Measurements from ENCODE around the gene ZKSCAN5.
A peak's percentile ranks its signal among the peaks of the same experiment; 100 is the strongest.
"Not testable (repeated sequence)": the region's sequence is repeated elsewhere in the genome, so short reads cannot be mapped to it uniquely, and the experiment has no call there.

Gene ZKSCAN5

DNA sequence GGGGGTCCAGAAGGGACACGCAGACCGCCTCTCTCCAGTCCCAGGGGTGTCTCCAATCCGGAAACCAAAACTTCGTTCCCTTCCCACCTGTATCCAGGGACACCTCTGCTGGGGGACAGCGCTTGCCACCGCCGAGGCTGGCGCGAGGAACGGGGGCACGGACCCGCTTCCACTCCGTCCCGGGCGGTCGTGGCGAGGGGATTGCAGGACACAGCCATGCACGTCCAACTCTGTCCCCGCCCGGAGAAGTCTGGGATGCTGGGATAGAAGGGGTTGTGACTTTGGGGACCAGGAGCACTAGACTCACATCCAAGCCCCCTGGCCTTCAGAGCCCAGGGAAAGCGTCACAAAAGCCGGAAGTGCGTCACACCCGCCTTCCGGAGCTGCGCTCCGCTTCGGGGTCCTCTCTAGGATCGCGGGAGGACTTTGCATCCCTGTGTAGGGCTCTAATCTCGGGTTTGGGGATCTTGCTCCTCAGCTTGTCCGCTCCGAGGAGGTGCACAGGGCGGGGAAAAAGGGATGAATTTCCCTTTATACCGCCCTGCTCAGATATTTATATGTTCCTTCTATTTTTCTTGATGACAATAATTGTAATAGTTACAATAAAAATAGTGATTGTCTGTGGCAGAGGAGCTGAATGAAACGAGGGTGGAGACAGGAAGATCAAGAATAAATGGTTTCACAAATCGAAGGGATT is 47.5 kb downstream of the ZKSCAN5 start, which contains the start of gene FAM200A:
FAM200A (minus strand) TSS at position 348 of the 697 bp plus-strand sequence. CDS start 3,707 bp downstream, outside the sequence.
- DNase-seq (ENCODE audit: low read depth in 2 of 2), result peak; percentile 72 to 82

DNA sequence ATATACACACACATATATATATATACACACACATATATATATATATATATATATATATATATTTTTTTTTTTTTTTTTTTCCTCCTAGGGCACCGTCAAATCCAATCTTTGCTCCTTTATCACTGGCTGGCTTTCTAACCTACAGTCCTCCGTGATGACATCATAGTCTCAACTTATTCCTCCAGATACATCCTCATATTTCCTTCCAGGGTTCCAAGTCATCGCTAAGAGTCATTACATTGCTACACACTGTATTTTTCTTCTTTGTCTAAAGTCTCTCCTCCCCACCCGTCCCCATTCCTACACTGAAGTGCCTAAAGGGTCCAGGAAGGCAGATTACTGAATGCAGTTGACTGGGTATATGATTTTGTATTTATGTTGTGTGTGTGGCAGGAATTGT is 48.6 kb downstream of the ZKSCAN5 start:
- DNase-seq (ENCODE audit: low read depth in 2 of 2), result no peak

DNA sequence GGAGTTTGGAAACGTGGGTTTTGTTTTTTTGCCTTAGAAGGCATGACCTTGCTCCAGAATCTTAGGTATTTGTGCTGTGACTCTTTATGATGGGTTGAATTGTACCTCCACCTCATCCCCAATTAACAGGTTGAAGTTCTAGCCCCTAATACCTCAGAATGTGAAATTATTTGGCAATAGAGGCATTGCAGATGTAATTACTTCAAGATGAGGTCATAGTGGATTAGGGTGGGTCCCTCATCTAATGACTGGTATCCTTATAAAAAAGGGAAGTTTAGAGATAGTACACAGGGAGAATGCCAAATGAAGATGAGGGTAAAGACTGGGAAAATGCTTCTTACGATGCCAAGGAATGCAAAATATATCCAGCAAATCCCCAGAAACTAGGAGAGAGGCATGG is 50.5 kb downstream of the ZKSCAN5 start:
- no peak for DNase-seq (ENCODE audit: low read depth in 2 of 2)

DNA sequence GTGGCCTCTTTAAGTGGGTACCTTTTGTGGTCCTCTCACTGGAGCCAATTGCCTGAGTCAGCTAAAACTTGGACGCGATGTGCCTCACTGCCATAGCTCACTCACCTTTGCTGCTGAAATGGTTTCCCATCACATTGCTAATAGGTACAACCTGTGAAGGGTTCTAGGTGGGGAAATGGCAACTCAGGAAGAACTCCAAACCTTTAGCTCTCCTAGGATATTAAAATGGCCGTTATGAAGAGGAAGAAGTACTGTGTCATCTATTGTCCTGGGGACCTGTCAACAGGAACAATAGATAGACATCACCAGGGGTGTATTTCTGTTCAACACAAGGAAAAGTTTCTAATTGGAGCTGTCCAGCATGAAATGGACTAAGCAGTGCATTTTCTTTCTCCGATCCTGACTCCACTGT is 52.7 kb downstream of the ZKSCAN5 start:
- DNase-seq (ENCODE audit: low read depth in 2 of 2), result no peak

DNA sequence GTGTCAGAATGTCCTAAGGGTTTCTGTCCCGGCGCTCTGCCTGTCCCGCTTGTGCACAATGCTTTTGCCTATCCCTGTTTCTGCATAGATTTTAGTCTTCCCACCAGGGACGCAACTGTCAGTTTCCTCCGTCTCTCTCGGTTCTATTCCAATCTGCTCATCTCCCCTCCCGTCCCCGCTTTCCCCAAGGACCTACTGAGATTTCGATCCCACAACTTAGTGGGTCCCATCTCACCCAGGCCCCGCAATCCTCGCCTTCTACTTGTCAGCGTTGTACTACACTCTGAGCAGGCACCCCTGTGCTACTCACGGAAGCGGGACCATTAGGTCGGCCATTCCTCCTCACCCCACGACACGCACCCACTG is 53.5 kb downstream of the ZKSCAN5 start:
- DNase-seq (ENCODE audit: low read depth in 2 of 2), result no peak

DNA sequence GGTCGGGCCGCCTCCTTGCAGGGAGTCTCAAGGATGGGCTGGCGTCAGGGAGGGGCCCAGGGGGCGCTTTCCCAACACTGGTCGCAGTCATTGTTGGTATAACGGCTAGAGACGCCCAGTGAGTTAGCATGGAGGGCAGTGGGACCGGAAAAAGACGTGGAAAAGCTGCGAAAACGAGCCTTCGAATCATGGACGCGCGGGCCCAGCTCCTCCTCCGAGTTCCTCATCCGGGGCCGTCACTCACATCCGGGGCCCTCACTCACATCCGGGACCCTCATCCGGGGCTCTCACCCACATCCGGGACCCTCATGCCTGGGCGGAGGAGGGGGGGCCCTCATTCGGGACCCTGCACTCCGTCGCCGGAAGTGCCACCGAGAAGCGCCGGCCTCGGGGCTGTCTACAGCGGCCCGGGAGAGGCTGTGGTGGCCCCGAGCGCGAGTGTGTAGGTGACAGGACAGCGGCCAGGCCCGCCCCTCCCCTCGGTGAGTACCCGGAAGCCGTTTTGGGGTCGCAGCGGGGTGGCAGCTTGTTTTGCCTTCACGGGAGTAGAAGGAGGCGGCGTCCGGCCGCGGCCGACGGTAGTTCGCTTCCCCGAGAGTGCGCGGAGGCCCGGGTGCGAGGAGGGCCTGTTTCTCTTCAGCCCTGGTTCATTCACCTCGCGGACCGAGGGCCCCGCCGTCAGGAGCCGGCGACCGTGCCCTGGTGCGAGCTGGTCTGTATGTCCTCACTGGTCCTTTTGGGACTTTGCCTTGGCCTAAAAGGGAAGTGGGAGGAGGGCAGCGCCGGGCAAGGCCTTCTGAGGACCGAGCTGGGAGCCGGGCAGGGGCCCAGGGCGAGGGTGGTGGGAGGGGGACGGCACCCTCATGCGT is 54.1 kb downstream of the ZKSCAN5 start, which contains the start of gene ZNF655:
ZNF655 (plus strand) TSS at position 337 of the 869 bp plus-strand sequence. CDS start 1,918 bp downstream, outside the sequence.
- DNase-seq (ENCODE audit: low read depth in 2 of 2), result peak; percentile 86 to 87

DNA sequence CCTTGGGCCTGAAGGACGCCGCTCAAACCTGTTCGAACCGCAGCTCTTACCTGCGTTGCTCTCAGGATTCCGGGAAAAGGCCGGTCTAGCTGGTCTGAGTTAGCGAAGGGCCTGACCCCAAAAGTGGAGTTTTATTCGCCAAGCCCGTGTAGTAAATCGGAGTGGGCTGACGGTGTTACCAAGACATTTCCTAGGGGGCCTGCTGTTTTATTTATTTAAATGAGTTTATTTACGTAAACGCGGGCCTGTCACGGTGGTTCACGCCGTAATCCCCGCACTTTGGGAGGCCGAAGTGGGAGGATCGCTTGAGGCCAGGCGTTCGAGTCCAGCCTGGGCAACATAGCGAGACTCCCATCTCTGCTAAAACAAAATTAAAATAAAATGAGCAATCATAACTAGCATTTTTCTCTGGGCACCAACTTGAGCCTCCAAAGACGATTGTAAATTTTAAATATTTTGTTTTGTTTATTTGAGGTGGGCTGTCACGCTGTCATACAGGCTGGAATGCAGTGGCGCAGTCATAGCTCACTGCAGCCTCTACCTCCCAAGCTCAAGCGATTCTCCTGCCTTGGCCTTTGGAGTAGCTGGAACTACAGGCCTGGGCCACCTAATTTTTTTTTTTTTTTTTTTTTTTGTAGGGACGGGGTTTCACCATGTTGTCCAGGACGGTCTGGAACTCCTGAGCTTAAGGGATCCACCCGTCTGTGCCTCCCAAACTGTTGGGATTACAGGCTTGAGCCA is 54.9 kb downstream of the ZKSCAN5 start:
- no peak for DNase-seq (ENCODE audit: low read depth in 2 of 2)

DNA sequence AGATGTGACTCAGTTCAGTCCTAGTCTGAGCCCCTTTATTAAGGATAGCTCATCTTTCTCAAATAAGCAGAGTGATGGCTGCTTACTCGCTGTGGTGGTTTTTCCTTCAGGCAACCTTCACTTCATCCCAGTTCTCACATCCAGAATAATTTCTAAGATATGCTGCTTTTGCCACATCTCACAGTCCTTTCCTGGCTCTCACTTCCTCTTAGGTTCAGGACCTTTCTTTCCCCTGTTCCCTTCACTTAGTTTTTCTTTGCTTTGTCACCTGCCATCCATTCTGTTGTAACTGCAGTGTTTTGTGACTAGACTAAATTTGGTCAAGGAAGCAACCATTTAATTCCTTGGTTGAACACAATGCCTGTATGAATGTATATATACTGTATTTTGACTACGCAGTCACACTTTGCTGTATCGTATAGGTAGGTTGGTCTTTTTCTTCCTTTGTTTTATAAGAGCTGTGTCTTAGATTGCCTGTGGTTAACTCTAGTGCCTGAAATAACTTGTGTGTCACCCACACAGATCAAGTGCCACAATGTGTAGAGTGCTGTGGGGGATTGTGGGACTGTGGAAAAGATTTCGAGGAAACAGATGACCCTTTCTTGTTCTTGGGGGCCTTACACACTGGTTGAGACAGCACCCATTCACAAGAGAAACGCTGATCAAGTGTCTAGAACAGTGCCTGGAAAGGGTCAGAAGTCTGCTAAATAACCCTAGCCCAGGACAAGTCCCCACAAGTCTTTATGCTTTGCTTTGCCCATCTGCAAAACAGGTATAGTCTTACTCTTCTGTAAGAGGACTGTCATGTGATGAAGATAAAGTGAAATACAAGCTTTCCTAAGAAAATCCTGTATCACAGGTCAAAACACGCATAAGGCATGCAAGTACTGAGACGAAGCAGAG is 56.6 kb downstream of the ZKSCAN5 start:
- no peak for DNase-seq (ENCODE audit: low read depth in 2 of 2)

GRCh38 chr7:99561737-99562051 is 57.2 kb downstream of the ZKSCAN5 start:
- DNase-seq (ENCODE audit: low read depth in 2 of 2), result no peak

- DNase-seq (ENCODE audit: low read depth in 2 of 2), result no peak
Observed at GRCh38 chr7:99562114-99562784, 57.8 kb downstream of the ZKSCAN5 start.

DNA sequence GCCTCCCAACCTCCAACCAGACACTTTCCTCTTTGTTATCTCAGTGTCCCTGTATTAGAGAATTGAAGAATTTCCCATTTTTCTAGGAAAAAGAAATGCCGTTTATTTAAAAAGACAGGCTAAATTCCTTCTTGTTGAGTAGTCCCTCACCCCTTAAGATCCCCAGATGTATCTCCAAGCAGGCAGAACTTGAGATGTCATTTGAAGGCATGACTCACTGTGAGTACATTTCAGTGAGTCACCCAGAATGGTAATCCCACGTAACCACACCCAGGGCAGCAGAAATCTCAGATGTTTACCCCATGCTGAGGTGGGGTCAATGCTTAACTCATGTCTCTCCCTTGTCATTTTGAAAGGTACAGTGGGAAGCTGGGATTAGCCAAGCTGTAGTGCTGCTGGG is 58.4 kb downstream of the ZKSCAN5 start:
- no peak for DNase-seq (ENCODE audit: low read depth in 2 of 2)

GRCh38 chr7:99563650-99564049 is 59.2 kb downstream of the ZKSCAN5 start:
- no peak for DNase-seq (ENCODE audit: low read depth in 2 of 2)

- not testable (repeated sequence) for DNase-seq (ENCODE audit: low read depth in 2 of 2)
Observed at GRCh38 chr7:99568770-99569169, 64.3 kb downstream of the ZKSCAN5 start.

GRCh38 chr7:99571768-99572167 is 67.3 kb downstream of the ZKSCAN5 start:
- no peak for DNase-seq (ENCODE audit: low read depth in 2 of 2)

DNA sequence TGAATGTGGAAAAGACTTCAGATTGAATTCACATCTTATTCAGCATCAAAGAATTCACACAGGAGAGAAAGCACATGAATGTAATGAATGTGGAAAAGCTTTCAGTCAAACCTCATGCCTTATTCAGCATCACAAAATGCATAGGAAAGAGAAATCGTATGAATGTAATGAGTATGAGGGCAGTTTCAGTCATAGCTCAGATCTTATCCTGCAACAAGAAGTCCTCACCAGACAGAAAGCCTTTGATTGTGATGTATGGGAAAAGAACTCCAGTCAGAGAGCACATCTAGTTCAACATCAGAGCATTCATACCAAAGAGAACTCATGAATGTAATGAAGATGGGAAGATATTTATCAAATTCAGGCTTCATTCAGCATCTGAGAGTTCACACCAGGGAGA is 68.8 kb downstream of the ZKSCAN5 start:
- no peak for DNase-seq (ENCODE audit: low read depth in 2 of 2)

DNA sequence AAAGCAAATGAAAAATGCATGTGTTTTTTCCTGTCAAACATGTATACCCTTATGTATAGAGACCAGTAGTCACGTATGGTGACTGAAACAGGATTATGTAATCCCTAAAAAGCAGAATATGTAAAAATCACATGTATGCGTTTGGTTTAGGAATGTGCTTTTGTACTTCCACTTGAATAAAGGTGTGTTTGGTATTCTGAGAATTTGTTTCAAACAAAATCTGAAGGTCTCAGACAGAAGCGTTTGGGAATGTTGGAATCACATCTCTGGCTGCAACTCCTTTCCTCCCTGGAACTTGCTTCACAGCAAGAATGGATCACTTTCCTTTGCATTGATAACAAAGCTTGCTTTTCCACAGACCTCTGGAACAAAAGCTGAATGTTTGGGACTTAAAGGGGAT is 71.8 kb downstream of the ZKSCAN5 start:
- no peak for DNase-seq (ENCODE audit: low read depth in 2 of 2)

- DNase-seq (ENCODE audit: low read depth in 2 of 2), result no peak
Observed at GRCh38 chr7:99579281-99579955, 75.0 kb downstream of the ZKSCAN5 start.

- peak; percentile 33 to 38 for DNase-seq (ENCODE audit: low read depth in 2 of 2)
Observed at GRCh38 chr7:99579956-99580777, 75.7 kb downstream of the ZKSCAN5 start.

DNA sequence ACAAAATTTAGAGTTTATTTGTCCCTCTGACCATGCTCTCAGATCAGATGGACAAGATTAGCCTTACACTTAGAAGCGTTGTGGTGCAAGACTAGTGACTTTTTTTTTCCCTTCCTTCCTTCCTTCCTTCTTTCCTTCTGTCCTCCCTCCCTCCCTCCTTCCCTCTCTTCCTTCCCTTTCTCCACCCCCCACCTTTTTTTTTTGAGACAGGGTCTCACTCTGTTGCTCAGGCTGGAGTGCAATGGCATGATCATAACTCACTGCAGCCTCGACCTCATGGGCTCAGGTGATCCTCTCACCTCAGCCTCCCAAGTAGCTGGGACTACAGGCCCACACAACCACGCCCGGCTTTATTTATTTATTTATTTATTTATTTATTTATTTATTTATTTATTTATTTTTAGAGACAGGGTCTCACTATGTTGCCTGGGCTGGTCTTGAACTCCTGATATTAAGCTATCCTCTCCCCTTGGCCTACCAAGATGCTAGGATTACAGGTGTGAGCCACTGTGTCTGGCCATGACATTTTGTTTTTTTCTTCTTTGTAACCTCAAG is 76.4 kb downstream of the ZKSCAN5 start:
- DNase-seq (ENCODE audit: low read depth in 2 of 2), result not testable (repeated sequence)
